Medulla oblongata (tissue), 1 donor: ENCODE data around the gene B4GALT1.
"Not testable (repeated sequence)": the region's sequence is repeated elsewhere in the genome, so short reads cannot be mapped to it uniquely, and the experiment has no call there.

Experiments
- DNase-seq: peaks from one replicate; pipeline ENCODE4 v3.0.0-alpha.2; 2015; ENCODE audit errors: extremely low spot score

Gene B4GALT1

GRCh38 chr9:33185406-33185805 is 18.3 kb upstream of the B4GALT1 start:
- no peak for DNase-seq

GRCh38 chr9:33184963-33185362 is 17.8 kb upstream of the B4GALT1 start:
- no peak for DNase-seq

- no peak for DNase-seq
These were observed 15.4 kb upstream of the B4GALT1 start for GRCh38 chr9:33182519-33182918.

GRCh38 chr9:33180526-33181184 is 13.5 kb upstream of the B4GALT1 start:
- no peak for DNase-seq

GRCh38 chr9:33178972-33179697 is 12.0 kb upstream of the B4GALT1 start:
- no peak for DNase-seq

GRCh38 chr9:33177639-33178038 is 10.5 kb upstream of the B4GALT1 start:
- no peak for DNase-seq

- no peak for DNase-seq
These were observed 9.9 kb upstream of the B4GALT1 start for GRCh38 chr9:33177086-33177485.

GRCh38 chr9:33175649-33176325 is 8.7 kb upstream of the B4GALT1 start:
- no peak for DNase-seq

GRCh38 chr9:33172256-33173238 is 5.4 kb upstream of the B4GALT1 start:
- no peak for DNase-seq

- no peak for DNase-seq
These were observed 3.6 kb upstream of the B4GALT1 start for GRCh38 chr9:33170464-33171415.

- no peak for DNase-seq
These were observed 1.9 kb upstream of the B4GALT1 start for GRCh38 chr9:33168941-33169544.

- DNase-seq, result no peak
These were observed 881 bp upstream of the B4GALT1 start for GRCh38 chr9:33167972-33168461.

- DNase-seq, result no peak
These were observed 679 bp downstream of the B4GALT1 start for GRCh38 chr9:33166231-33167083.

- DNase-seq, result no peak
These were observed 1.6 kb downstream of the B4GALT1 start for GRCh38 chr9:33165263-33166151.

- not testable (repeated sequence) for DNase-seq
These were observed 2.2 kb downstream of the B4GALT1 start for GRCh38 chr9:33164921-33165262.

GRCh38 chr9:33164138-33164809 is 2.9 kb downstream of the B4GALT1 start:
- no peak for DNase-seq

GRCh38 chr9:33163433-33164137 is 3.6 kb downstream of the B4GALT1 start:
- no peak for DNase-seq
